GM21723 (cell line): Measurements from ENCODE around the gene ABCA5.
"Not testable (repeated sequence)": the region's sequence is repeated elsewhere in the genome, so short reads cannot be mapped to it uniquely, and the experiment has no call there.

ENCODE experiments used
- ATAC-seq: cut with Tn5 transposase; IDR thresholded peaks from one replicate; pipeline ENCODE4 v1.9.1; 2021; ENCODE audit warnings: mild to moderate bottlenecking, moderate library complexity; ENCODE audit not compliant: unreplicated experiment

Gene ABCA5

GRCh38 chr17:69333561-69333960 lies 6.6 kb upstream of the ABCA5 start:
- no peak for ATAC-seq

GRCh38 chr17:69331756-69332155 lies 4.8 kb upstream of the ABCA5 start:
- ATAC-seq, result no peak

- peak; percentile 13 for ATAC-seq
Measured at GRCh38 chr17:69326377-69327059, 415 bp downstream of the ABCA5 start.

- no peak for ATAC-seq
Measured at GRCh38 chr17:69325518-69326376, 1.2 kb downstream of the ABCA5 start.

- ATAC-seq, result no peak
Measured at GRCh38 chr17:69323806-69324205, 3.1 kb downstream of the ABCA5 start.

GRCh38 chr17:69320908-69321238 lies 6.1 kb downstream of the ABCA5 start:
- ATAC-seq, result no peak

GRCh38 chr17:69320210-69320907 lies 6.6 kb downstream of the ABCA5 start:
- ATAC-seq, result no peak

GRCh38 chr17:69317625-69318024 lies 9.3 kb downstream of the ABCA5 start:
- ATAC-seq, result no peak

- ATAC-seq, result no peak
Measured at GRCh38 chr17:69314246-69315065, 12.5 kb downstream of the ABCA5 start.

GRCh38 chr17:69305177-69305576 lies 21.8 kb downstream of the ABCA5 start:
- ATAC-seq, result no peak

GRCh38 chr17:69302682-69303081 lies 24.3 kb downstream of the ABCA5 start:
- no peak for ATAC-seq

- no peak for ATAC-seq
Measured at GRCh38 chr17:69300222-69300621, 26.7 kb downstream of the ABCA5 start.

- ATAC-seq, result not testable (repeated sequence)
Measured at GRCh38 chr17:69298120-69298722, 28.7 kb downstream of the ABCA5 start.

- ATAC-seq, result no peak
Measured at GRCh38 chr17:69287168-69287567, 39.8 kb downstream of the ABCA5 start.

- ATAC-seq, result no peak
Measured at GRCh38 chr17:69286257-69286656, 40.7 kb downstream of the ABCA5 start.

GRCh38 chr17:69284646-69285045 lies 42.3 kb downstream of the ABCA5 start:
- no peak for ATAC-seq

- no peak for ATAC-seq
Measured at GRCh38 chr17:69282002-69282401, 44.9 kb downstream of the ABCA5 start.

GRCh38 chr17:69276279-69276678 lies 50.7 kb downstream of the ABCA5 start:
- ATAC-seq, result not testable (repeated sequence)

- ATAC-seq, result no peak
Measured at GRCh38 chr17:69275751-69276150, 51.2 kb downstream of the ABCA5 start.

GRCh38 chr17:69271023-69271422 lies 55.9 kb downstream of the ABCA5 start:
- no peak for ATAC-seq
